Islet precursor cell (in vitro differentiated cells): ENCODE measurements around the gene SBF1.

Experiments
- DNase-seq: peaks from one replicate; pipeline ENCODE4 v3.0.0-alpha.2; 2018

The SBF1 gene

DNA sequence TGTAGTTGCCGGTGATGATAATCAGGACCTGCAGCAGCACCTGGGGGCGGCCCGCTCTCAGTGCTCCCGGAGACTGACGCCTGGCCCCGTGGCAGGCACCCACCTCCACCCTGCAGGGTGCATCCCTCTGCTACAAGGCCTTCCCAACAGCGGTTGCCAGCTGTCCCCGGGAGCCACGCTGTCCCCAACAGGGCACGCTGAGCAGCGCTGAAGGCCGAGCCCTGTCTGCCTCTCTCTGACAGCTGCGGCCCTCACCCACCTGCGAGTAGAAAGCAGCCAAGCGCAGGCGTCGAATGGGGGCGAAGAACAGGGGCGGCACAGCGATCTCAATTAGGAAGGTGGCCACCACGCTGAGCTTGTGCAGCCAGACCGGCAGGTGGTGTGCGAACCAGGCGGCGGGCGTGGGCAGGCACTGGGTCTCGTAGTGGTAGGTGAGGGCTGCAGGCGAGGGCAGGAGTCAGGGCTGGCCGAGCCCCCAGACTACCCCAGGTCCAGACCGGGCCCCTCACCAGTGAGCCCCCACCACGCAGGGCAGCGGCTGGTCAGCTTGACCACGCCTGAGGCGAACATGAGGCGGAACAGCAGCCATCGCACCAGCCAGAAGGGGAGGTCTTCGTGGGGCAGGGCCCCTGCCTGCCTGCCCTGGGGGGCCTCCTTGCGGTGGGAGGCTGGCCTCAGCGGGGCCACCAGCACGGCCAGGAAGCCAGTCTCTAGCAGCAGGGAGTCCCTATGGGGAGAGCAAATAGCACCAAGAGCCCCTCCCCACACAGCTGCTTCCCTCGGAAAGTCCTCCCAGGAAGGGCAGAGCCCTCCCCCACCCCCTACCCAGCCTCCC lies 31.2 kb upstream of the SBF1 start:
- peak; percentile 52 for DNase-seq

DNA sequence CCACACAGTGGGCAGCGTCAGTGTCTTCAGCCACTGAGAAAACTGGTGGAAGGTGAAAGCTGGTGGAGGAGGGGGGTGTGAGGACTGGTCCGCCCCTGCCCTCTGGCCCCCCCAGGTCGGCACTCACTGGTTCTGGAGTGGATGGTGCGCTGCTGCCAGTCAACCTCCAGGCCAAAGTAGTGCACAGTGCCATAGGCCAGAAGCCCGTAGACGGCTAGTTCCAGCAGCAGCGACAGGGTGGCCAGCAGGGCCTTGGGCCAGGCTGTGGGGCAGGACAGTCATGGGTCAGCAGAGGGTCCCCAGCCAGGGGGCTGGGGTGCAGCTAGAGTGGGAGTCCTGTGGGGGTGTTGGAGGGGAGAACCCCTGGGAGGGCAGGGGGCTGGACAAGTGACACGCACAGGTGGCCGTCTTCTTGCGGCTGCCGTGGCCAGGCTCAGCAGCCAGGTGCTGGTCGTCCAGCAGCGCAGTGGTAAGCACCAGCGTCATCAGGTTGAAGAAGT lies 30.5 kb upstream of the SBF1 start:
- peak; percentile 48 for DNase-seq

DNA sequence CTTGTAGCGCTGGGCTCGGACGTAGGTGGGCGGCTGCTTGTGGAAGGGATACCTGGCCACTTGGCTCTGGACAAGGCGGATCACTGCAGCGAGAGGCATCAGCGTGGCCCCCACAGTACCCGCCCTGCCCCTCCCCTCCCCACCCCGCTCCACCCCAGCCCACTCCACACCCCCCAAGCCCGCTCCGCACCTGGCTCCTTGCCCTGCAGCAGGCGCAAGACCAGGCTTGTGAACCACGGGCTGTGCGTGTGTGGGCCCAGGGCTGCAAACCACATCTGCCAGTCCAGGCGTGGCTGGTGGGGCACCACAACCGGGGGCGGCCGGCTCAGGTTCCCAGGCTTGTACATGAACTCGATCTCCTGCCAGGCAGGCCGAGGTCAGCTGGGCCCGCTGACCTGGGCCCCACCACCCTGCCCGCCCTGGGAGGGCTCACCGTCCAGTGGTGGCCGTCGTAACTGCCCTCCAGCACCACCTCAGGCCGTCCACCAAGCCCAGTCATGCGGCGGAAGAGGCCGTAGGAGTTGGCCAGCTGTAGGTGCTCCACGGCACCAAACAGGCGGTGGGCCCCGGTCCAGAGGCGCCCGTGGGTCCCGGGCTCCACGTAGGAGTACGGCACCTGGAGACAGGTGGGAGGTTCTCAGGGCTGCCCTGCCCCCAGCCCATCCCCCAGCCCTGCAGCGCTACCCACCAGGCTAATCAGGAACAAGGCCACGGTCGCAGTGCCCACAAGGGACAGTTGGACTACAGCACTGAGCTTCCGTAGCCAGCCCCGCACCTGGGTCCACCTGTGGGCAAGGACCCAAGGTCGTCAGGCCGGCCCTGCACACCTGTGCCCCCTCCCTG lies 29.8 kb upstream of the SBF1 start:
- DNase-seq: peak; percentile 46

DNA sequence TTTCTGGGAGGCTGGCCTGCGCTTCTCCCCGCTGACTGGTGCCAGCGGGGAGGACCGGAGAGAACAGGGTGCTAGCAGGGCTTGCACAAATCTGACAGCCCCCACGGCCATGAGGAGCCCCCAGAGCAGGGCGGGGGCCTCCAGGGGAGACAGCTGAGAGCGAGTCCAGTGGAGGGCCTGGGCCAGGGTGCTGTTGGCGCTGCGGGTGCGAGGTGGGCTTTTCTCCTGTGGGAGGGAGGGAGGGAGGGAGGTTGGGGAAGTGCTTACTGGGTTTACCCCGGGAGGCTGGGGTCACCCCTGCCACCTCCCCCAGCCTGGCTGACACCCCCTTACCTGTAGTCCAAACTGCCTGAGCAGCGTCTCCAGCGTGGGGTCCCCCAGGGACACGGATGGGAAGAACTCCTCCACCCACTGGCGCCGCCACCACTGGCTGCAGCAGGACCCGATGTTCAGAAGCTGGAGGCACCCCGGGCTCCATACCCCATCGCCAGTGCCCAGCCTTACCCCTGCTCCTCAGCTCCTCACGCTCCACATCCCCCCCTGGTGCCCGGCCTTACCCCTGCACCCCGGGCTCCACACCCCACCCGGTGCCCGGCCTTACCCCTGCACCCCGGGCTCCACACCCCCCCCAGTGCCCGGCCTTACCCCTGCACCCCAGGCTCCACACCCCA lies 28.8 kb upstream of the SBF1 start:
- no peak for DNase-seq

DNA sequence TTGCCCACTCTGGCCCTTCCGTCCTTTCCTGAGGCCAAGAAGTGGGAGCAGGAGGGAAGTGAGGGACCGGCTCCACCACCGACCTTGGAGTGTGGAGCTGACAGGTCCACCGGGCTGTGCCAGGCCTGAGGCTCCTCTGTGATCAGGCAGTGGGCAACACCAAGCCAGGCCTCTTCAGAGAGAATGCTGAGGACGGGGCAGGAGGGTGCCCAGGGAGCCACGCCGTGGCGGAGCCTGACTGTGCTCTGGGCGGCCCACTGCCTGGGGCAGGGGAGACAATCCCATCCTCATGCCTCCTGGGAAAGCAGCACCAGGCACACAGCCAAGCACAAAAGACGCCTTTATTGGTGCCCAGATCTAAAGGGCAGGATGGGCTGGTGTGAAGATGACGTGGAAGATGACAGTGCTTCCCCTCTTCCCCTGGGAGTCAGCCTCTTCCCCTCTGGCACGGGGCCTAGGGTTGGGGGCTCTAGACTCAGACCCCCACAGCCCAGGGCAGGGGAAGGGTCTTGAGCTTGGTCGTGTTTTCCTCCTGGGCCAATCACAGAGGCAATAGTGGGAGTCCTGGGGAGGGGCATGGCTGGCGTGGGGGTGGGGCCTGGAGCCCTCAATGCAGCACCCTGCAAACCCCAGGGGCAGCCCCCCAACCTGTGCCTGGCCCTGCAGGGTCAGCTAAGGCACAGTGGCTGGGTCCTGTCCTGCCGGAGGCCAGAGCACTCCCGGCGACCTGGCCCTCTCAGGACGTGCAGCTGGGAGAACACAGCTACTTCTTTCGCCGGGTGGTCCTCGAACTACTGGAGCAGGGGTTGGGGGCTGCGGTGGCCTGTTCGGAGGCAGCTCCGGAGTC lies 28.0 kb upstream of the SBF1 start:
- peak; percentile 47 for DNase-seq

DNA sequence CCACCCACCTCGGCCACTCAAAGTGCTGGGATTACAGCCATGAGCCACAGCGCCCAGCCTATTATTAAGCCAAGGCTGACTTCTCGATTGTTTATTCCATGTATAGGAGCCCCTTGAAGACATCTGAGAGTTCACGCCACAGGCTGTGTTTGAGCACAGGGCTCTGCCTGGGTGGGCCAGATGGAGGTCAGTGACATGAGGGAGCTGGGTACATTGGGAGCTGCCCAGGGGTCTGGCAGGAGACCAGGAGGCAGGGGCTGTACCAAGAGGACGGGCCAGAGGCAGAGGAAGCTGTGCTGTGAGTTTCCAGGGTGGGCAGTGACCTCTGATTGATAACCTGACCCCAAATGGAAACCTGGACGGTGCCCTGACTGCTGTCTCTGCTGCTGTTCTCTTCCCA lies 27.3 kb upstream of the SBF1 start:
- DNase-seq: no peak

DNA sequence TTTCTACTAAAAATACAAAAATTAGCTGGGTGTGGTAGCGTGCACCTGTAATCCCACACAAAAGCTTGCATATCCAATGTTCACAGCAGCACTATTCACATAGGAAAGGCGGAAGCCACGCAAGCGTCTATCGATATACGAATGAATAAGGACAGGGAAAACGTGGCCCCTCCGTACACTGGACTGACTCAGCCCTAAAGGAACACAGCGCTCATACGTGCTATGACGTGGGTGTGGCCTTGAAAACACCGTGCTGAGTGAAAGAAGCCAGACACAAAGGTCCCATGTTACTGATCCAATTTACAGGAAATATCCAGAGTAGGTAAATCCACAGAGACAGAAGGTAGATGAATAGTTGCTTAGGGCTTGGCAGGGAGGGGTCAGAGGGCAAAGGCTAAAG lies 25.6 kb upstream of the SBF1 start:
- DNase-seq: no peak

DNA sequence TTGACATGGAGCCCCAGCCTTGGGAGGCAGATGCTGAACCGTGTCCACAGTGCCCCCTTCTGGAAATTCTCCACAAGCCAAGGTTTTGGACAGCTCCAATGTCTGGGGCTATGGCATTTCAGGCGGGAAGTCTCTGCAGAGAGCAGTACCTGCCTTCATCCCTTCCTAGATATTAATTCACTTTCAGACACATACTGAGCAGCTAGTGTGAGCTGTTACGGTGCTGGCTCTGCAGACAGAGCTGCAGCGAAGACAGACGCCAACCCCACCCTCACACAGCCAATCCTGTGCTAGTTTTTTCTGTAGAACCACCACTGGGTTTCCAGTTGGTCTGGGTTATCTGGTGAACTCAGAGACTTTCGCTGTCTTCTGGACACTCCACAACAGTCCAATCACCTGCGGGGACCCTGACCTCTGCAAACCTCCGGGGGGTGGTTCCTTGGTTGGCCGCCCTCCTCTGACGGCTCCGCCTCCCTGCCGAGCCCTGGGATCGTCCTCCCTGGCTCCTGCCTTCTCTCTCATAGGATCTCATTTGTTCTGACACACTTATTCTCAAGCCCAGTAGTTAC lies 23.6 kb upstream of the SBF1 start:
- peak; percentile 83 for DNase-seq

DNA sequence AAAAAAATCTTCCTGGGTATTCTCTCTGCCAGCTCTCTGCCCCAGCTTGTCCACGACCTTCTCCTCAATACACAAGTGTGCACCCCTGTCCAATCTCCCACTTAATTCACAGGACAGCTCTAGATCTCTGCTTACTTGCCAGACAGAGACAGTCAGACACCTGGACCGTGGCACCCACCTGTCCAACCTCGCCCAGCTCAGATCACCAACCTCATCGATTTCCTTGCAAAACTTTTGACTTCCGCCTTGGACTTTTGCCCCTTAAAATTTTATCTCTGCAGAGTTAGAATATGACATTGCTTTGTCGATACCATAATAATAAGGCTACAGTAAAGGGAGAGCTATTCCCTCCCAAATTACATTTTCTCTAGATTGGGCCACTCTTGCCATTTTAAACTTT lies 22.3 kb upstream of the SBF1 start:
- DNase-seq: no peak

DNA sequence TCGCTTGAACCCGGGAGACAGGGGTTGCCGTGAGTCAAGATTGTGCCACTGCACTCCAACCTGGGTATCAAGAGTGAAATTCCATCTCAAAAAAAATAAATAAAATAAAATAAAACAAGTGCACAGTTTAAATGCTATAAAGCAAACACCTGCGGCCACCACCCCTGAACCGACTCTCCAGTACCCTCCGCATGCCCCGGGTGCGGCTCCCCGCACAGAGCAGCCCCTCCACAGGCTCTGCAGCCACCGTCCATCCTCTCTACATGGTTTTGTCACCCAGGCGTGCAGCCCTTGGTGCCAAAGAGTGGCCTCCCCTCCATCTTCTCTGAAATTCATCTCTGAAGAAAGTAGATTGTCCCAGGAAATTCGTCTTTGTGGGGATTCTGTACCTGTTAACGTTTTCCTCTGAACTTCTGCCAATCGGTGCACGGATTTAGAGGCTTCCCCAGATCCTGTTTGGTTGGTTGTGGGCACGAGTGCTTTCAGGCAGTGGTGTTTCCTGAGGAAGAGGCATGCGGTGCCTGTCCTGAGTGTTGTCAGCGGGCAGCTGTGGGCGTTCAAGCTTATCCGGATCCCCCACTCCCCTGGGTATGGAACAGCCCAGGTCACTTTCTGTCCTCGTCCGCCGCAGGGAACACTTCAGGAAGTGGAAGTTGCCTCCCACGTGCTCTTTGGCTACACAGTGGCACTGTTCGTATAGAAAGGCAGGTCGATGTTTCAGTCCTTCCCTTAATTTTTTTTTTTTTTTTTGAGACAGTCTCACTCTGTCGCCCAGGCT lies 15.9 kb upstream of the SBF1 start:
- no peak for DNase-seq

DNA sequence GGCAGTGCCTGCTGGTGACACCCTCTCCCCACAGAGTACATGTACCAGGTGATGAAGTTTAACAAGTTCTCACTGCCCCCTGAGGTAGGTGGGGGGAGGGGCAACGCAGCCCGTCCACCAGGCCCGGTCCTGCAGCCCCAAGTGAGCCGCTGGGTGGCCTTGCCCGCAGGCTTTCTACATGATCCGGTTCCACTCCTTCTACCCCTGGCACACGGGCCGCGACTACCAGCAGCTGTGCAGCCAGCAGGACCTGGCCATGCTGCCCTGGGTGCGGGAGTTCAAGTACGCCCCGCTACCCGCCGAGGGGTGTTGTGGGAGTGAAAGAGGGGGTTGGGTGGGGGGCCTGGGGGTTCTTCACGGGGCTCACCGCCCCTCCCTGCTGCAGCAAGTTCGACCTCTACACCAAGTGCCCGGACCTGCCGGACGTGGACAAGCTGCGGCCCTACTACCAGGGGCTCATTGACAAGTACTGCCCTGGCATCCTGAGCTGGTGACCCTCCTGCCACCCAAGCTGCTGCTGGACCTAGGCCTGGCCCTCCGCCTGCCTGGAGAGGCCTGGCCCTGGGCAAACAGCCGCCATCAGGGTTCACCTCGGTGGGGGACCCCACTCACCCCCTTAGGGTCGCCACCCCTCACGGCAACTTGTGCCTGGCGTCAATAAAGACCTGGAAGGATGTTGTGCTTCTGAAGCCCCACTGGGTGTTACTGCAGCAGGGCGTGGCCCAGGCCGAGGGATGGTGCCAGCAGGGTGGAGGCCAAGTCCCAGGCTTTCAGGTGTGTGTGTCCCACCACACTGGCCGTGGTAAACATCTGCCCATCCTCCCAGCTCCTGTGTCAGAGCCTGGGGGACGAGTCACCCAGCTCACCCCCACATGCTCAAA lies 14.8 kb upstream of the SBF1 start:
- DNase-seq: no peak

DNA sequence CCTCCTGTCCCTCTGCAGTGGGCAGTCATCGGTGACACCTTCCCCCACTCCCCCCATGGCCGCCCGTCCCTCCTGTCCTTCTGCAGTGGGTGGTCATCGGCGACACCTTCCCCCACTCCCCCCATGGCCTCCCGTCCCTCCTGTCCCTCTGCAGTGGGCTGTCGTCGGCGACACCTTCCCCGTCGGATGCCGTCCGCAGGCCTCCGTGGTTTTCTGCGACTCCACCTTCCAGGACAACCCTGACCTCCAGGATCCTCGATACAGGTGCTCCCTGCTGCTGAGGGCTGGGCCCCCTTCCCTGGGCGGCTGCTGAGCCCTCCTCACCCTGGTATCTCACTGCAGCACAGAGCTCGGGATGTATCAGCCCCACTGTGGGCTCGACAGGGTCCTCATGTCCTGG lies 14.1 kb upstream of the SBF1 start:
- peak; percentile 46 for DNase-seq

DNA sequence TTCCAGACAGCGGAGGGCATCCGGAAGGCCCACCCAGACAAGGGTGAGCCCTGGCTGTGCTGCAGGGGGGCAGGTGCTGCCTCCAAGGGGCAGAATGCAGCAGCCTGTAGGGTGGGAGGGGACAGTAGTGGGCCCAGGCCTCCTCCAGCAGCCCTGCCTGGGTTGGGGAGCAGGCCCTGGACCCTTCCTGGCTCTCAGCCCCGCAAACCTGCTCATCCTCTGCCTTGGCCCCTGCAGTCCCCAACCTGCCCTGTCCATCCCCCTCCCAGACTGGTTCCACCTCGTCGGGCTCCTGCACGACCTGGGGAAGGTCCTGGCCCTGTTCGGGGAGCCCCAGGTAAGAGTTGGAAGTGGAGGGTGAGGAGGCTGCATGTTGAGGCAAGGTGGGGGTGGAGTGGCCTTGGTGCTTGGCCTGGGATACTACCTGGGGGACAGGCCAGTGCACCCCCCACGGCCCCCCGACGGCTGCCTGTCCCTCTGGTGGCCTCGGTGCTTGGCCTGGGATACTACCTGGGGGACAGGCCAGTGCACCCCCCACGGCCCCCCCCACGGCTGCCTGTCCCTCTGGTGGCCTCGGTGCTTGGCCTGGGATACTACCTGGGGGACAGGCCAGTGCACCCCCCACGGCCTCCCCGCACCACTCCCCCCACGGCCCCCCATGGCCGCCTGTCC lies 13.3 kb upstream of the SBF1 start:
- DNase-seq: no peak

DNA sequence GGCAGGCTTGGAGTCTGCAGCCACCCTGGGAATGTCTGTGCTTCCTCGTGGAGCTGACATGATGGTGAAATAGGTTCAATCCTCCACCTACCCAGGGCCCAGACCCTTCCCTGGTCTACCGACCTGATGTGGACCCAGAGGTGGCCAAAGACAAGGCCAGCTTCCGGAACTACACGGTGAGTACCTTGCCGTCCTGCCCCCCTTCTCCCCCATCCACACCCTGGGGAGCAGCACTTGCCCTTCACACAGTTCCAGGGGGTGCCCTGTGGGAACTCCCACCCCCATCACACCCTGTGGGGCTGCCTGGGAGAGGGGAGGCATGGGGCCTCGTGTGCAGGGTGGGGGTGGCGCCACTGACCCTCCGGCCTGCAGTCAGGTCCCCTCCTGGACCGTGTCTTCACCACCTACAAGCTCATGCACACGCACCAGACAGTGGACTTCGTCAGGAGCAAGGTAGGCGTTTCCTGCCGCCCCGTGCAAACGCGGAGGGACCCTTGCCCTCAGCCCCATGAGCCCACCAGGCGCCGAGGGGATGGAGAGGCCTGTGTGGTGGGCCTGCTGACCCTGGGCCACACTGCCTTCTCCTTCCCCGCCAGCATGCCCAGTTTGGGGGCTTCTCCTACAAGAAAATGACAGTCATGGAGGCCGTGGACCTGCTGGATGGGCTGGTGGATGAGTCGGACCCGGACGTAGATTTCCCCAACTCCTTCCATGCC lies 12.6 kb upstream of the SBF1 start:
- DNase-seq: peak; percentile 45

DNA sequence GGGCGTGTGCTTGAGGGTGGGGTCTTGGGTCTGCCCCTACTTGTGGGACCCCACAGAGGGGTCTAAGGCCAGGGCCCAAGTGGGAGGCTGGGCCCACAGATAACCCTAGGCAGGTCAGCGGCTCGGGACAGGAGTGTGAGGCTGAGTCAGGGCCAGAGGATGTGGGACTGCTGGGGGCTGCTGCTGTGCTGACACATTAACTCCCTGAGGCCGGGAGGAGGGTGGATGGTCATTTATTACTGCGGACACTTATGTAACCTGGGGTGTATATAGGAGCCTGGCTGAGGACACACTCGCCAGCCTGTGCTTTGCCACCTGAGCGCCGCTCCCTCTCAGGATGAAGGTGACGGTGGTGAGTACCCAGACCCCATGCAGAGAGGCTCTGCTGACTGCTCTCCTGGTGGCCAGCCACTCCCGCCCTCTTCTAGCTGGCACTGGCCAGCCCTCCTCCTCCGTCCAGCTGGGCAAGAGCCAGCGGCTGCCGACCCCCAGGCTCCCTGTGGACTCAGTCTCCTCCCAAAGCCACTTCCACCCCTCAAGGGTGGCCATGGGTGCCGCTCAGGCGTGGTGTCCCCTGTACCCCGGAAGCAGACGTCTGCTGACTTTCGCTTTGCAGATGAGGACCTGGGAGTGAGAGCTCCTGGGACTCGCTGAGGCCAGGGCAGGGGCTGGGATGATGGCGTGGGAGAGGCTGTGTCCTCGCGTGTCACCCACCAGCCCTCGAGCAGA lies 11.9 kb upstream of the SBF1 start, which contains the start of gene MIOX:
Gene MIOX, plus strand, starts transcription at position 299 of the 729 bp plus-strand sequence. Its CDS starts 39 bp downstream, at position 338.
- DNase-seq: peak; percentile 65

DNA sequence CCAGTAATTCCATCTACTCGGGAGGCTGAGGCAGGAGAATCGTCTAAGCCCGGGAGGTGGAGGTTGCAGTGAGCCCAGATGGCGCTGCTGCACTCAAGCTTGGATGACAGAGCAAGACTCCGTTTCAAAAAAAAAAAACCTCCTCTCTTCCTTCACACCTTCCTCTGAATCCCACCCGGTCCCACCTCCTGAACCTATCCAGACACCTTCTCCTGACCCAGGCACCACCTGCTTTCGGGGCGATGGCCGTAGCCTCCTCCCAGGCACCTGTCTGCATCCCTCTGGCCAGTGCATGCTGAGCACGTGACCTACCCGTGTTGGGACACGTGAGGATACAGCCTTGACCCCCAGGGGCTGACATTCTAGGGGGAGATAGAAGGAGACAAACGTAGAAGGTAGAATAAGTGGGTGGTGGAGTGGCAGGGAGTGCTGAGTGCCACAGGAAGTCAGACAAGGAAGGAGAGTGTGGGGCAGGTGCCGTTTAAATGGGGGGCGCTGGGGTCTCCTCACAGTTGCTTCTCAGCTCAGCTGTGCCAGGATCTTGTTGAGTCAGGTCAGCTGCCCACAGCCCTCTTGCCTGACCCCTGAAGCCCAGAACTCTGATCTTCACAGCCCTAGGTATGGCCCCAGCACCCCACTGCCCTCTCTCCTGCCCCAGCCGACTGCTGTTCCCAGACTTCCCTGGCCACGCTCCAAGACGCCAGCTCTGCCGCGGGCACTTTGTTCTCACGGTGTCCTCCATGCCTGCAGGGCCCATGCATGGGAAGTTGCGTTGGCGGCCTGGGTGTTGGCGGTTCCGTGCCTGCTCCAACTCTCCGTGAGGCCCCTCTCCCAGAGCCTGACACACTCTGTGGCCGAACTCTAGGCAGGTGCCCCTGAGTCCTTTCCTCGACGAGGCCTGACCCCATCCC lies 10.6 kb upstream of the SBF1 start:
- no peak for DNase-seq
